HG02610 (cell line): Measurements from ENCODE around the gene TMEM217.
A peak's percentile ranks its signal among the peaks of the same experiment; 100 is the strongest.

Source experiments
- ATAC-seq: cut with Tn5 transposase; IDR thresholded peaks from one replicate; pipeline ENCODE4 v1.9.1; 2021; ENCODE audit warnings: mild to moderate bottlenecking, moderate library complexity; ENCODE audit not compliant: unreplicated experiment

Gene TMEM217

GRCh38 chr6:37244430-37245310 is 13.3 kb downstream of the TMEM217 start:
- ATAC-seq = no peak

- no peak for ATAC-seq
Observed at GRCh38 chr6:37243816-37244370, 14.1 kb downstream of the TMEM217 start.

- no peak for ATAC-seq
Observed at GRCh38 chr6:37243131-37243815, 14.7 kb downstream of the TMEM217 start.

- peak; percentile 31 for ATAC-seq
Observed at GRCh38 chr6:37242429-37243052, 15.4 kb downstream of the TMEM217 start.

GRCh38 chr6:37241775-37242428 is 16.0 kb downstream of the TMEM217 start:
- no peak for ATAC-seq

- ATAC-seq = no peak
Observed at GRCh38 chr6:37241131-37241530, 16.8 kb downstream of the TMEM217 start.

- peak; percentile 52 for ATAC-seq
Observed at GRCh38 chr6:37239950-37240713, 17.8 kb downstream of the TMEM217 start.

GRCh38 chr6:37239526-37239925 is 18.4 kb downstream of the TMEM217 start:
- no peak for ATAC-seq

GRCh38 chr6:37238381-37238780 is 19.6 kb downstream of the TMEM217 start:
- ATAC-seq = no peak

GRCh38 chr6:37237789-37238188 is 20.2 kb downstream of the TMEM217 start:
- no peak for ATAC-seq

- ATAC-seq = no peak
Observed at GRCh38 chr6:37236921-37237320, 21.0 kb downstream of the TMEM217 start.

- no peak for ATAC-seq
Observed at GRCh38 chr6:37233541-37233940, 24.4 kb downstream of the TMEM217 start.

- no peak for ATAC-seq
Observed at GRCh38 chr6:37232430-37233017, 25.4 kb downstream of the TMEM217 start.

GRCh38 chr6:37230104-37230503 is 27.8 kb downstream of the TMEM217 start:
- no peak for ATAC-seq

- no peak for ATAC-seq
Observed at GRCh38 chr6:37225350-37226169, 32.4 kb downstream of the TMEM217 start.

GRCh38 chr6:37222992-37223391 is 35.0 kb downstream of the TMEM217 start:
- no peak for ATAC-seq

GRCh38 chr6:37222125-37222967 is 35.6 kb downstream of the TMEM217 start:
- peak; percentile 96 for ATAC-seq

- ATAC-seq = no peak
Observed at GRCh38 chr6:37221585-37222124, 36.3 kb downstream of the TMEM217 start.
